Stimulated activated CD4-positive, alpha-beta T cell treated with anti-CD3 and anti-CD28 coated beads, Interleukin-1b, Interleukin-23, amount 100 ng/mL, for 24 hours (primary cell): ENCODE results near the gene RBBP8.
"Not testable (repeated sequence)": the region's sequence is repeated elsewhere in the genome, so short reads cannot be mapped to it uniquely, and the experiment has no call there.

Experiments used
- DNase-seq, 4 experiments: peaks; one replicate each; pipeline ENCODE4 v3.0.0-alpha.2; 2020; ENCODE audit warnings: low read depth in 4 of 4, low spot score in 1 of 4

The RBBP8 gene

GRCh38 chr18:22933206-22933965 lies at the start of gene RBBP8:
Gene RBBP8 (plus strand): TSS chr18:22933328. CDS start chr18:22936852, 3,524 bp downstream.
- DNase-seq, result peak; percentile 65 to 77 (median 71)

DNA sequence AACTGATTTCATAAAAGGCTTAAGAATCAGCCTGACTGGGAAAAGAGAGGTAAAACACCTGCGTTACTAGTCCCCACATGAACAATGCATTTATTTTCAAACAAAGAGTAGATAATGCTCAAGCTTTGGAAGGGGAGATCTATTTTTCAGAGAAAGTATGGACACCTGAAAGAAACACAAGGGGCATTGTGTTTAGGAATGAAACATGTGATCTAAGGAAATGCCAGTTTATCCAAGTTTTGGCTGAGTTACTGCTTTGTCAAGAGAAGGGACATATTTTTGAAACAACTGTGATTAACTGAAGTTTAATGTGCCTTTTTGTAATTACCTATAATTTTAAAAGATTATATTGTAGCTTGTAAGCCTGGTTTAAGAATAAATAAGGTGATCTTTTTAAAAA lies 49.3 kb upstream of the RBBP8 start:
- no peak for DNase-seq

DNA sequence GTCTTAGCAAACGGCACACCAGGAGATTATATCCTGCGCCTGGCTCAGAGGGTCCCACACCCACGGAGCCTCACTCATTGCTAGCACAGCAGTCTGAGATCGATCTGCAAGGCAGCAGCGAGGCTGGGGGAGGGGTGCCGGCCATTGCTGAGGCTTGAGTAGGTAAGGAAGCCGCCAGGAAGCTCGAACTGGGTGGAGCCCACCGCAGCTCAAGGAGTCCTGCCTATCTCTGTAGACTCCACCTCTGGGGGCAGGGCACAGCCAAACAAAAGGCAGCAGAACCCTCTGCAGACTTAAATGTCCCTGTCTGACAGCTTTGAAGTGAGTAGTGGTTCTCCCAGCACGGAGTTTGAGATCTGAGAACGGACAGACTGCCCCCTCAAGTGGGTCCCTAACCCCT lies 47.4 kb upstream of the RBBP8 start:
- DNase-seq, result not testable (repeated sequence)

DNA sequence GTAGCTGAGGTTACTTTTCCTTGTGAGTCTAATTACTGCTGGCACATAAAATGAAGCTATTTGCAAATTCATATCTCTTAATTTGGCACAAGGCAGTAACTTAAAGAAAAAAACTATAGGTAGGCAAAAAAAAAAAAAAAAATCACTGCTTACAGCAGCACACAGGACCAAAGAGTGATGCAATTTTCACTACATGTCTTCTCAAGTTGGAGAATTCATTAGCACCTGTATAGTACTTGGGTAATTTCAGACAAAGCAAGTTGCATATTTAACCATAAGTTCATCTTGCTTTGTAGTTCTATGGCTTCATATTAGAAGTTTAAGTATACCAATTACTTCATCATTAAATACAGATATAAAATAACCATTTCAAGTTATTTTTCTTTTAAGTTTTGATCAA lies 33.7 kb upstream of the RBBP8 start:
- DNase-seq, result no peak

GRCh38 chr18:22900558-22901238 lies 32.4 kb upstream of the RBBP8 start:
- DNase-seq, result no peak

- DNase-seq, result no peak
Observed at GRCh38 chr18:22902093-22902492, 31.0 kb upstream of the RBBP8 start.

DNA sequence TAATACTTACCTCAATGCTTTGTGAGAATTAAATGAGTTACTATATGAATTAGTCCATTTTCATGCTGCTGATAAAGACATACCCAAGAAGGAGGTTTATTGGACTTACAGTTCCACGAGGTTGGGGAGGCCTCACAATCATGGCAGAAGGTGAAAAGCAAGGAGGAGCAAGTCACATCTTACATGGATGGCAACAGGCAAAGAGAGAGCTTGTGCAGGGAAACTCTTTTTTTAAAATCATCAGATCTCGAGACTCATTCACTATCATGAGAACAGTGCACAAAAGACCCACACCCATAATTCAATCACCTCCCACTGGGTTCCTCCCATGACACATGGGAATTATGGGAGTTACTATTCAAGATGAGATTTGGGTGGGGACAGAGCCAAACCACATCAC lies 29.9 kb upstream of the RBBP8 start:
- not testable (repeated sequence) for DNase-seq

DNA sequence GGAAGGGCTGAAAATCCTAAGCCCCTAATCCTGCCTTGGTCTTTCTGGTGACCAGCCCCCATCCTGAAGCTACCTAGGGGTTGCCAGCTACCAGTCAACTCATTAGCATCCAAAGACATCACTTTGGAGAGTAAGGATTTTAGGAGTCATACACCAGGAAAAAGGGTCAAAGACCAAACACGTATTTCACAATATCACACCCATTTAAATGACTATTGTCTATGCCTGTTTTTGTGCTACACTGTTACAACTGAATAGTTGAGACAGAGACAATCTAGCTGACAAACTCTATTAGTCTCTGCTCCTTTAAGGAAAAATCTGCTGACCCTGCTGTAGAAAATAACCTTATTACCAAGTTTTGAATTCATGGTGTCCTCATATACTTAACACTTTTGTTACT lies 21.0 kb upstream of the RBBP8 start:
- no peak for DNase-seq

DNA sequence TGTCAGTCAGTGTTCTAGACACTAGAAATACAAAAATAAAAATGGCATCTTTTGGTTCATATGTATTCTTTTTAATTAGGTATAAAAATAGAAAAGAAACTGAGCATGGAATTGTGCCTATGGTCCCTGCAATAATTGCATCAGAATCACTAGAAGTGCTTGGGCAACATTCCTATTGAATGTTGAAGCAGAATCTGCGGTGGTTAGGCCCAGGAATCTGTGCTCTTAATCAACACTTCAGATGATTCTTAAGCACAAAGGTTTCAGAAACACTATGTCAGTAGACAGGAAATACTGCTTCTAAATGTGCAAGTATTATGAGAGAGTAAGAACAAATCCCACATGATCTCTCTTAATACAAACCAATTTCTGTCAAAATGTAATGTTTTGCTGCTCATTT lies 20.3 kb upstream of the RBBP8 start:
- no peak for DNase-seq

DNA sequence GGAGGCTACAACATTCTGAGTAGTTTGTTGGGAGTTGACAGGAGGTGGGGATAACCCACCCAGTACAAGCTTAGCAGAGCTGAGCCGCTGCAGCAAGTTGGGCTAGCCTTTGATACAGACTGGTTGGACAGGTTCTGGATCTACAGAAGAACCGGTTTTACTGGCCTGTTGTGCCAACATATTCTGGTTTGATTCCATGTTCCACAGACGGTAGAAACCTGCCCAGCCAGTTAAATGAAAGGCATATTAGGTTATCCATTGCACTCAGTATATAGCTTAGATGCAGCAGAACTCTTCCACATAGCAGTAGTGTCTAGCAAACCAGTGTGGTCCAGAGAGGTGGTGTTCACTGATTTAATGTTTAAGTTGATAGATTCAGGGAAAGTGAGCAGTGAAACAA lies 19.3 kb upstream of the RBBP8 start:
- DNase-seq, result no peak

DNA sequence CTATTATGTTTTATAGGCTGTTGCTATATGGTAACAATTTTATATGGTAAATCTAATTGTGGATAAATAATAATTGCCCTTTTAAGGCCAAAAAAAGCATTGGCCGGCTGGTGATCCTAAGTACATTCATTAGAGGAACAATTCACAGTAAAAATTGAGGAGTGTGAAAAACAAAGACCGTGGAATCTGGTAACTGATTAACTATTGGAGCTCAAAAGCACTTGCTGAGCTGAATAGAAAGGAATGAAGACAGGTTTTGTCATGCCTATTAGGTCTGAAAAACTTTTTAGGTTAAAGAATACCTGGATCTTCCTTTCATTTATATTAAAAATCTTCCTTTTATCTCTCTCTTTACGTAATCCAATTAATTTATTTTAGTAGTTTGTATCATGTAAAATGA lies 18.5 kb upstream of the RBBP8 start:
- DNase-seq, result no peak

DNA sequence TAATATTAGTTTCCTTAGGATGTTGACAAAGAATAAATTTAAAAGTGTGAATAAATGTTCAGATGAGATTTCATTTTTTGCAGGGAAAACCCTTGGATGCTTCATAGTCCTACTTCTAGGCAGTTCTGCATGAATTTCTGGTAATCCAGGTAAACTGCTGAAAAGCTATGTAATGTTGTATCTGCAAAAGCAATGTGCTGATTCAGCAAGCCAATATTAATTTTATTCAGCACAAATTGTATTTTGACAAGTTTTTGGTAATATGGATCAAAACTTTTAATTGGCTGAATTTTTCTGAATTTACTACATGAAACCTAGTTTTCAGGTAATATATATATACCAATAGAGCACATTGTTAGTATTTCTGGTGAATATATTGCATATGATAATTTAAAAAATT lies 17.8 kb upstream of the RBBP8 start:
- DNase-seq, result no peak

DNA sequence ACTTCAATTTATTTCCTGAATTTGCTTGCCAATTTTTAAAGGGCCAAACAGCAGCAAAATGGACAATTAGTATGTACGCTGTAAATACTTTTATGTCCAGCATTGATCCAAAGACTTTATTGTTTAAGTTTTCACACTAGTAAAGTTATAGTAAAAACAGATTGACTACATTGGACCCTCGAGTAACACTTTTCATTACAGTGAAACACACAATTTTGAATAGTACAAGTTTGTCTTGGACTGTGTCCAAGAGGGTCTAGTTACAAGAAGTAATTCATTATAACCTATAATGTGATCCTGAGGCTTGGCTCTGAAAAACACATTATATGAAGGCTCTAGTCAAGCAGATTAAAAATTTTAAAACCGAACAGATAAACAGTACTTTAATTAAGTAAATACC lies 11.4 kb upstream of the RBBP8 start:
- DNase-seq, result no peak

DNA sequence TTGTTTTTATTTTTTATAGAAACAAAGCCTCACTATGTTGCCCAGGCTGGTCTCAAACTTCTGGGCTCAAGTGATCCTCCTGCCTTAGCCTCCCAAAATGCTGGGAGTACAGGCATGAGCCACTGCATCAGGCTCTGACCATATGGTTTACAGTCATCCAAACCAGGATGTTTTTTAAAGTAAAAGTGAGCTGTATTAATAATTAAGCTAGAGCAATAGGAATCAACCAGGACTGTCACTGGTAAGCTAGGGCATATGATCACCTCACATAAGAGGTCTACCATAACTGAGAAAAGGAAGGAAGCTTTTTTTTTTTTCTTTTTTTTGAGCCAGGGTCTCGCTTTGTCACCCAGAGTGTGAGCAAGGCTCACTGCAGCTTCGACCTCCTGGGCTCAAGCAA lies 8.5 kb upstream of the RBBP8 start:
- no peak for DNase-seq

- DNase-seq, result no peak
Observed at GRCh38 chr18:22926454-22926853, 6.7 kb upstream of the RBBP8 start.

GRCh38 chr18:22928339-22928738 lies 4.8 kb upstream of the RBBP8 start:
- no peak for DNase-seq

- peak; percentile 57 to 69 (median 65) for DNase-seq
Observed at GRCh38 chr18:22930089-22930713, 2.9 kb upstream of the RBBP8 start.

DNA sequence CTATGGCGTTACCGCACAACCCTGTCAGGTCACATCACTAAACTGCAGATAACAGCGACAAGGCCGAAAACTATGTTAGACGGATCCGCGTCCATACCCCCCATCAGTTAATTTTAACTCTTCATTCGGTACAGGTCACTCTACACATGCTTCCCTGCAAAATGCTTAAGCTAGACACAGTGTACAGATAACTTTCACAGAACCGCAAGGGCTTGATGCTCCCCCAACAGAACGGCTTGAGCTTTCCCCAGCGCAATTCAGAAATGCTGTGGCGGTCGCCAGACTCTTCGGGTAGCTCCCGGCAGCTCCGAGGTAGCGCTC lies 283 bp upstream of the RBBP8 start:
- no peak for DNase-seq

DNA sequence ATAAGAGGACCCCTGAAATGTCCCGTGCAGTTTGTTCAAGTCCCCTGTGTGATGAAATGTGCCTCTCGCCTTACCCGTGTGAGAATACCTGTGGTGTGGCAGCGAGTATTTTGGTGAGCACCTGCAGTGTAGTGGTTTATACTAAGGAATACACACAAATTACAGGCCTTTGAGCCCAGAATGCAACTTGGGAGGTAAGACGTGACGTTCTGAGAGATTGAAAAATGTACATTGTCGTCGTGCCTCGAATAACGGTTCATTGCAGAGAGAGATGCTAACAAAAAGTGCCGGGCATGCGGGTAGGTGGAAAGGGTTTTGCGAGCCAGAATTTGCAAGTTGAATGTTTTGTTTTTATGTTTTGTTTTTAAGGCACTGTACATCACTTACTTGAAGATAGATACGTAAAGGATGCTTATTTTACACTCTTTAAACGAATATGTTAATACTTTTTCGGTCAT lies 867 bp downstream of the RBBP8 start:
- no peak for DNase-seq

- no peak for DNase-seq
Observed at GRCh38 chr18:22934789-22935188, 1.7 kb downstream of the RBBP8 start.

- no peak for DNase-seq
Observed at GRCh38 chr18:22935431-22935830, 2.3 kb downstream of the RBBP8 start.

DNA sequence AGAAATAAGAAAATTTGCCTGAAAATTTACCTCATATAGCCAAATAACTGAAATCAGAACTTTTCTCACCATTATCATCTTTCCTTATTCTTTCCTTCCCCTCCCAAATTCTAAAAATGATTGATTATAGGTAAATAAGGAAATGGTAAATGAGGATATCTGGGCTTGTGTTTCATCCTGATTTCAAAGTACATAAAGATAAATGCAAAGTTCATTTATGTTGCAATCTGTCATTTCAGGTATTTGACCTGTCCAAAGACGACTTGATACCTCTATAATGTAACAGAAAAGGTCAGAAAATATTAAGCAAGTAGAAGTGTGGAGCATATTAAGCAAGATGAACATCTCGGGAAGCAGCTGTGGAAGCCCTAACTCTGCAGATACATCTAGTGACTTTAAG lies 3.4 kb downstream of the RBBP8 start:
- no peak for DNase-seq
